Urothelium cell line (cell line): ENCODE measurements around the gene SLC37A4.
"Not testable (repeated sequence)": the region's sequence is repeated elsewhere in the genome, so short reads cannot be mapped to it uniquely, and the experiment has no call there.

Experiments
- DNase-seq: peaks from one replicate; pipeline ENCODE4 v3.0.0; 2011; ENCODE audit warnings: low spot score, mixed read lengths
- FAIRE-seq: peaks from 2 replicates; lab custom pipeline; 2011; peaks lifted over from hg19 to GRCh38; lab: Jason Lieb, UNC

SLC37A4 gene

DNA sequence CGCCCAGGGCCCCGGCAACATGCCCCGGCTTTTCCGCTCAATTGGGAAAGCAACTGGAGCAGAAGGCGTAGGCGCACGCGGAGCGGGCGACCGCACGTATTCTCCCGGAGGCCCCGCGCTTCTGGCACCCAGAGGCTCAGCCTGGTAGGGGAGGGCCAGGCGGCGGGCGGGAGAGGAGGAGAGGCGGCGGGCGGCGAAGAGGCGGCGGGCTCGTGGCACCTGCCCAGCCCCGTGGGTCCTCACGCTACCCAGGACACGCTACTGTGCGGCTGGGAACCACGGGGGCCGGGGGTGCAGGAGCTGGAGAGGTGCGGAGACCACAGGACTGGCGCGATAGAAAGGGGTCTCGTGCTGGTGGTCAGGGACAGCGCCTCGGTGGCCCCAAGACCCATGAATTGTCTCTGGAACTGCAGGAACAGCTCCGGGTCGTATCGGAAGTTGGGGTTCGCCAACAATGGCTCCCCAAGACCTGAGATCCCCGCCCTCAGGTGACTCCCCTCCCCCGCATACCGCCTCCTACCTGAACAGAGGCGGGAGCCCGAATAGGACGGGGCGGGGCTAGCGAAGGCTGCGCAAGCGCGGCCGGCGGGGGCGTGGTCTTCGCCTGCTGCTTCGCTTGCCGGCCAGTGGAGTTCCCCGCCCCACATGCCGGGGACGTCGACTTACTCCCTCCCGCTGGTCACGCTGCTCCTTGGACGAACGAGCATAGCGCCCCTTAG is at the start of gene SLC37A4:
Gene SLC37A4 (minus strand): TSS at position 549 of the 719 bp plus-strand sequence.
- FAIRE-seq (no peak), DNase-seq (peak; percentile 96)

- DNase-seq = no peak
- no peak for FAIRE-seq
Measured at GRCh38 chr11:119078675-119079420, 48.2 kb upstream of the SLC37A4 start.

DNA sequence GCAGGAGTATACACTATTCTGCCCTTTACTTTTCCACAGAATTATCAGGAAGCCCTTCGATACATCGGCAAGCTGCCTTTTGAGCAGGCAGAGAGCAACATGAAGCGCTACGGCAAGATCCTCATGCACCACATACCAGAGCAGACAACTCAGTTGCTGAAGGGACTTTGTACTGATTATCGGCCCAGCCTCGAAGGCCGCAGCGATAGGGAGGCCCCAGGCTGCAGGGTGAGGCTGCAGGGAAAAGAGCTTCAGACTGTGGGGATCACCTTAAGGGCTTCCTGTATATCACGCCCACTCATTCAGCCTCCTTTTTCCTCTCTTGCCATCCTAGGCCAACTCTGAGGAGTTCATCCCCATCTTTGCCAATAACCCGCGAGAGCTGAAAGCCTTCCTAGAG is 47.2 kb upstream of the SLC37A4 start:
- FAIRE-seq = no peak
- no peak for DNase-seq

DNA sequence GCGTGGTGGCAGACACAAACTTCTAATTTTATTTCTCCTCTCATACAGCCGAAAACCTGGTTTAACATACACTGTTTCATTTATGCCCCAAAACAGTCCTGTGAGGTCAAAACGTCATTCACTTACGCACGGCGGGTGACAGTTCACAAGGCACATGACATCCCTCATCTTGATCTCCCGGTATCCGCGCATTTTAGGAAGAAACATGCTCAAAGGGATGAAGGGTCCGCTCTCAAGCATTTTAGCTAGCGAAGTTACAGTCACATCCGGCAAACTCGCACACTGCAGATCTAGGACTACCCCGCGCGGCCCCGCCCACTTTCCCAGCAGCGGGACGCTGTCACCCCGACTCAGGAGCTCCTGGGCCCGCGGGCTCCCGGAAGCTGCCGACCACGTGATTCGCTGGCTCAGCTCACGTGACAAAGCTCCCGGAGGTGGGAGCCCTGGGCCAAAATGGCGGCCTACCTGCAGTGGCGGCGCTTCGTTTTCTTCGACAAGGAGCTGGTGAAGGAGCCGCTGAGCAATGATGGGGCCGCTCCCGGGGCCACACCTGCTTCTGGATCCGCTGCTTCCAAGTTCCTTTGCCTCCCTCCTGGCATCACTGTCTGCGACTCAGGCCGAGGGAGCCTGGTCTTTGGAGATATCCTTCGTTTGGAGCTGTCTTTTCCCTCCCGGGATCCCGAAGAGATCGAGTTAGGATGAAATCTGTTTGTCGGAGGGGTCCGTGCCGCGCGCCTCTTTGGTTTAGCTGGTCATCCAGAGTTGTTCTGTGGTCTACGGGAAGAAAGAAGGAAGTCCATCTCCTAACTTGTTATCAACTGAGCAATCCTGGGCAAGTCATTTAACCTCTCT is 36.9 kb upstream of the SLC37A4 start, which contains the start of gene VPS11:
Gene VPS11 (plus strand): TSS at position 448 of the 852 bp plus-strand sequence. CDS start 6 bp downstream, at position 454.
- peak; percentile 96 for DNase-seq
- no peak for FAIRE-seq

GRCh38 chr11:119065369-119065768 is 34.7 kb upstream of the SLC37A4 start:
- DNase-seq = peak; percentile 12
- FAIRE-seq = no peak

DNA sequence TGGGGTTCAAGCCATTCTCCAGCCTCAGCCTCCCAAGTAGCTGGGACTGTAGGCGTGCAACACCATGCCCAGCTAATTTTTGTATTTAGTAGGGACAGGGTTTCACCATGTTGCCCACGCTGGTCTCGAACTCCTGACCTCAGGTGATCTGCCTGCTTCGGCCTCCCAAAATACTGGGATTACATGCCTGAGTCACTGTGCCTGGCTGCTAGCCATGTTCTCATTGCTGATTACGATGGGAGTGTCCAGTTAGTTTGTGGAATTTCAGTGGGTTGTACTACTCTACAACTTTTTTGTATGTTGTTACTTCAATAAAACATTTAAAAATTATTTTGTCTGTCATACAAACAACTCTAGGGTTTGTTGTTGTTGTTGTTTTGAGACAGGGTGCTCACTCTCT is 32.1 kb upstream of the SLC37A4 start:
- DNase-seq (no peak), FAIRE-seq (no peak)

- FAIRE-seq (no peak), DNase-seq (no peak)
Measured at GRCh38 chr11:119061256-119061655, 30.6 kb upstream of the SLC37A4 start.

- not testable (repeated sequence) for FAIRE-seq, DNase-seq
Measured at GRCh38 chr11:119059128-119059527, 28.5 kb upstream of the SLC37A4 start.

DNA sequence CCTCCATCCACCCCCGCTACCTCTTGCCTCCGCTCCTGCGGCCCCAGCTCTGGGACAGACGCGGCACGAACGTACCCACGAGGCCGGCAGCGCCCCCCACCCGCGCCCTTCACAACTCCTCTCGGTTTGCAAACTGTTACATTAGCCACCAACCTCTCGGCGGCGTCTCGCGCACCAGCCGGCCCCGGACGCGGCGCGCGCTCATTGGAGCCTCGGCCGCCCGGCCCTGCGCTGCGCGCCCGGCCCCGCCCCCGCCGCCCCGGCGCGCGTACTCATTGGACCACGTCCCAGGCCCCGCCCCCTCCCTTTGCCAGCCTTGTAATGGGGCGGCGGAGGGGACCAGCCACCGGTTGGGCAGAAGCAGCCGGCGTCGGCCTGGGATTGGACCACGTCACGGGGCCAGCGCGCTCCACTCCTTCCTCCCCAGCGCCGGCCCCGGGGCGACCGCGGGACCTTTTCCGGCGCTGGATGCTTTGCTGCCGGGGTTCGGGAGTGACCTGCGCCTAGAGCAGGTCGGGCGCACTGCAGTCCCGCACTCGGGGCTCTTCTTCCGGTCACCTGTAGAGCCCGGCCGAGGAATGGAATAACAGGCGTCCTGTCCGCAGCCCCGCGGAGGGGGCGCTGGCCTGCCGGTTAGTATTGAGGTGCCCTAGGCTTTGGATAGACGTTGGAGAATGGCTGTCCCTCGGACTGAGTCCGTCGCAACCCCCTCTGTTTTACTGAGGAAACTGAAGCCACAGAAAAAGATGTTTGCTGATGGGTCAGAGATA is 26.5 kb upstream of the SLC37A4 start, which contains the start of gene HYOU1:
Gene HYOU1 (minus strand): TSS at position 206 of the 770 bp plus-strand sequence. CDS start 1,045 bp downstream, outside the sequence.
- FAIRE-seq (no peak), DNase-seq (peak; percentile 94)

DNA sequence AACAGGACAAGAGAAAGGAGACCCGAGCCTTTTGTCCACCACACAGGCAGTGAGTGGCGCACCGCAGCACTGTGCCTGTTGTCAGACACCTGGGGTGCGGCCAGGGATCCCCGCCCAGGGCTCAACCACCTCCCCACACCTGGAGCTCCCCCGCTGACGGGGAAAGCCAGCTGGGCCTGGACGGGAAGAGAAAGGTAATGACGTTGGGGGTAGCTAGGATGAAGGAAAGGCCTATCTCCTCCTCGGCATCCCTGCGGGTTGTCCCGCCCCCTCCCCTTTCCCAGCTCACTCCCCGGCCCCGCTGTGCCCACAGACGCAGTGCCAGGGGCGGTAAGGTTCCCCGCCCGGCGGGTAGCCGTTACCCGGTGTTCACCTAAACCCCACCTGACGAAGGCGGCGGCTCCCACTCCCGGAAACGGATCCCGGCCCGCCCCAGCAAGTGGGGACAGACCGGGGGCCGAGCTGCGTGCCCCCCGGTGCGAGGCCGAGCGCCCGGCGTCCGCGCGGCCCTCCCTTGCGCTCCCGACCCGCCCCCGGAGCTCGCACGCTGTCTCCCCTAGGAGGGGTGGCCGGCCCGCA is 25.8 kb upstream of the SLC37A4 start:
- DNase-seq (peak; percentile 17), FAIRE-seq (no peak)

GRCh38 chr11:119055901-119056300 is 25.2 kb upstream of the SLC37A4 start:
- DNase-seq (peak; percentile 9), FAIRE-seq (no peak)

DNA sequence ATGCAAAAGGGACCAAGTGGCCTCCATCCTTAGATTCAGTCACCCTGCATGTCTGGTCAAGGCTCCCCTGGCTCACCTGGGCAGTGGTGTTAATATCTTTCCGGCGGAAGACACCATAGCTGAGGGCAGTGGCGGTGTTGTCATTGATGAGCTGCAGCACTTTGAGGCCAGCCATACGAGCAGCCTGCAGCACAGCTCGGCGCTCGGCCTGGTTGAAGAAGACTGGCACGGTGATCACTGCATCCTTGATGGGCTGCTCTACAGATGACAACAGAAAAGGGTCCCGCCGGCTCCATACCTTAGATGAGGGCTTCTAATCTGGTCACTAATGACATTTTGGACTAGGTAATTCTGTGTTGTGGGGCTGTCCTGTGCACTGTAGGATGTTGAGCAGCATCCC is 23.7 kb upstream of the SLC37A4 start:
- DNase-seq (no peak), FAIRE-seq (no peak)

GRCh38 chr11:119052163-119052814 is 21.6 kb upstream of the SLC37A4 start:
- DNase-seq (no peak), FAIRE-seq (no peak)

DNA sequence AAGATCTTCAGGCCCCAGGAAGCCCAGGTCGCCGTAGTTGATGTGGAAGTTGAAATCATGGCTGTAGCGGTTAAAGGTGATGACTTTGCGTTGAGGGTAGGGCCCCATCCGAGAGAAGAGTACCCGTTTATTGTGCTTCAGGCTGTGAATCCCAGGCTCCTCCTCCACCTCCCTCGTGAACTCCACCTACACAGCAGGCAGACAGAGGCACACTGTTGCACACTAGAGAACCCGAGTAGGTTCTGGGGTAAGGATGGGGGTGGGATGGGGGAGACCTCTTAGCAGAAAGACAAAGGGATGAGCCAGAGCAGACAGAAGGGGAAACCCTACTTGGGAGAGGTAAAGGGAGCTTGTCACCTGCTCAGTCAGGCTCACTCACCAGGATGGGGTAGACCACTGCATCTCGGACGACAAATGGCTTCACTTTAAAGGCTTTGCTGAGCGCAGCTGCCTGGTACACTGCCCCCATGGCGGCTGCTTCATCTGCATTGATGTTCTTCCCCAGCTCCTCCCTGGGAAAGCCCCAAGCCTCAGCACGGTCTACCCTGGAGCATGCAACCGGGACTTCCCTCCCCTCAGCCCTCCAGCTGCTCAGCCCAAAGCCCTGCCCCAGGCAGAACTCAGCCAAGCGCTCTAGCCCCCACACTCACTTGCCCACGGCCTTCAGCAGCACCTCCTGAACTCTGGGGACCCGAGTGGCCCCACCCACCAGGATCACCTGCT is 20.9 kb upstream of the SLC37A4 start:
- DNase-seq = no peak
- no peak for FAIRE-seq

GRCh38 chr11:119049081-119049480 is 18.4 kb upstream of the SLC37A4 start:
- FAIRE-seq (no peak), DNase-seq (no peak)

DNA sequence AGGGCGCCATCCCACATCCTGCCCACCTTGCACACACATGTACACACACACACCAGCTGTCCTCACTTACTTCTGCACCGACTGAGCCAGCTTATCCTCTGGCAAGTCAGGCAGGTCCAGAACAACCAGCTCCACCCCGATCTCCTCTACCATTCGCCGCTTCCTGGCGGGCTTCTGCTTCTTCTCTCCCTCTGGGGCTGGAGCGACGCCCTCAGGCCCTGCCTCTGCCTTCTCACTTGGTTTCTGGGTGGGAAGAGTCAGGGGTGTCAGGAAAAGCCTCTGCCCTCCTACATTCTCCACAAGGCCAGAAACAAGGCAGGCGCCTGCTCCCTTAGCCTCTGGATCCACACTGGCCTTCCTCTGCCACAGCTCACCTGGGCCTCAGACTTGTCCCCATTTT is 18.0 kb upstream of the SLC37A4 start:
- no peak for DNase-seq
- FAIRE-seq = no peak

DNA sequence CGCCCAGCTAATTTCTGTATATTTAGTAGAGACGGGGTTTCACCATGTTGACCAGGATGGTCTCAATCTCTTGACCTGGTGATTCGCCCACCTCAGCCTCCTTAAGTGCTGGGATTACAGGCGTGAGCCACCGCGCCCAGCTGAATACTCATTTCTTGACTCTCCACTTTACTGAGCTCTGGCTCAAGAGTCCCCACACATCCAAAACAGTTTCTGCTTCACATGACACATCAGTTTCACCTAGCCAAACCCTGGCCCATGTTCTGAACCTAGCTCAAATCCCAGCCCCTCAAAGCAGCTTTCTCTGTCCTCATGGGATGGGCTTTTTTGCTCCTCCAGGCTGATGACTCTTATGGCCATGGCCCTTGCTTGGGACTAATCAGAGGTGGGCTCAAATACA is 16.5 kb upstream of the SLC37A4 start:
- FAIRE-seq = no peak
- DNase-seq = no peak

- FAIRE-seq = no peak
- DNase-seq = no peak
Measured at GRCh38 chr11:119046489-119046888, 15.8 kb upstream of the SLC37A4 start.

DNA sequence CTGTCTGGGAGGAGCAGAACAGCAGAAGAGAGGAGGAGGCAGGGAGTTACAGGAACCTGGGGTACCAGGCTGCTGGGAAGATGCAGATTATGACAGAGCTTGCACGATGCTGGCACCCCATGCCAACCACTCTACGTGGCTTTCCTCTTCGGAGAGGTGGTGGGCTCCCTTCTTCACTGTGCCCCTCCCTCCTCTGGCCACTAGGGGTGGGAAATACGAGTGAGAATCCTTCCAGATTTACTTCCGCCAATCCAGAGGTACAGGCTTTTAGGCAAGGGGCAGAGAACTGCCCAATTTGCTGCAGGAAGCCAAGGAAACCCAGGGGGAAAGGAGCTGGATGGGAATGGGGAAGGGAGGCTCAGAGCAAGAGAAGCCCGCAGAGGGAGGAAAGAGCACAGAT is 14.0 kb upstream of the SLC37A4 start:
- FAIRE-seq (no peak), DNase-seq (no peak)
